Esophagus muscularis mucosa (tissue), 4 donors: ENCODE data around the gene MAP3K4. TPM values are rescaled to one million over a fixed set of nuclear protein-coding genes. Genes with fewer than 3 reads are reported as not detected.
"Not testable (repeated sequence)": the region's sequence is repeated elsewhere in the genome, so short reads cannot be mapped to it uniquely, and the experiment has no call there.

Source experiments
- DNase-seq: peaks from one replicate; pipeline ENCODE4 v3.0.0-alpha.2; 2017; ENCODE audit errors: extremely low spot score
- H3K27ac ChIP-seq, 4 donors: fragments of 200-600 bp; sonication (generic); replicated peaks in 1 of 4; 1 replicate in 3 of 4; 2 replicates in 1 of 4; pipeline ENCODE4 v1.5.1; 2016 to 2019; ENCODE audit warnings: mild to moderate bottlenecking in 1 of 4
- H3K27me3 ChIP-seq, 4 donors: fragments of 200-600 bp; sonication (generic); one replicate each; pipeline versions ENCODE4 v1.5.1 to v1.6.0; 2016 to 2019
- H3K36me3 ChIP-seq, 4 donors: fragments of 200-600 bp; sonication (generic); one replicate each; pipeline ENCODE4 v1.5.1; 2016 to 2019
- H3K4me1 ChIP-seq, 4 donors: fragments of 200-600 bp; sonication (generic); one replicate each; pipeline ENCODE4 v1.5.1; 2016 to 2019
- H3K4me3 ChIP-seq, 4 donors: fragments of 200-600 bp; sonication (generic); 1 replicate in 2 of 4; 2 replicates in 2 of 4; pipeline ENCODE4 v1.5.1; 2016 to 2019; ENCODE audit warnings: mild to moderate bottlenecking in 4 of 4, moderate library complexity in 1 of 4
- H3K9me3 ChIP-seq, 4 donors: fragments of 200-600 bp; sonication (generic); 1 replicate in 3 of 4; 2 replicates in 1 of 4; pipeline ENCODE4 v1.5.1; 2016 to 2019
- EP300 ChIP-seq: sonication (generic); formaldehyde crosslinking; IDR thresholded peaks from one replicate; pipeline ENCODE4 v1.6.1; 2017; ENCODE audit warnings: antibody characterized with exemption
- POLR2A ChIP-seq: fragments of 450-650 bp; IDR thresholded peaks from one replicate; pipeline ENCODE4 v1.6.1; 2017; ENCODE audit warnings: antibody characterized with exemption, moderate library complexity, mild to moderate bottlenecking, low read depth
- POLR2AphosphoS5 ChIP-seq, 2 donors: sonication (generic); formaldehyde crosslinking; IDR thresholded peaks; one replicate each; pipeline ENCODE4 v1.6.1; 2017; ENCODE audit warnings: antibody characterized with exemption in 2 of 2
- WGBS: methylation state at CpG from one replicate; pipeline ENCODE4 v1.1.5; 2018; 5-methylcytosine and 5-hydroxymethylcytosine counted together
- intact Hi-C: fragments of 100-400 bp; cut with DNase I; formaldehyde crosslinking; loops from one replicate; pipeline ENCODE4 v1.15.1; 2023
- total RNA-seq, 4 donors: library from RNA; depleted of rRNA; stranded (reverse); fragments of >200 nt; gene quantifications; one replicate each; pipeline versions ENCODE4 v1.1.0 to v1.2.1, GENCODE V29; 2016
- TF ChIP-seq, protein P1 (sequence below), 3 experiments: fragments of 200-600 bp in 2 of 3; fragments of 450-650 bp in 1 of 3; sonication (generic) in 2 of 3; IDR thresholded peaks; one replicate each; pipeline ENCODE4 v1.5.1; 2017 to 2019; ENCODE audit warnings: antibody characterized with exemption in 3 of 3, mild to moderate bottlenecking in 2 of 3, moderate library complexity in 1 of 3

The MAP3K4 gene
- total RNA-seq, 4 donors from 2014 or later = 17.9 to 22.8 (median 21.5) TPM

DNA sequence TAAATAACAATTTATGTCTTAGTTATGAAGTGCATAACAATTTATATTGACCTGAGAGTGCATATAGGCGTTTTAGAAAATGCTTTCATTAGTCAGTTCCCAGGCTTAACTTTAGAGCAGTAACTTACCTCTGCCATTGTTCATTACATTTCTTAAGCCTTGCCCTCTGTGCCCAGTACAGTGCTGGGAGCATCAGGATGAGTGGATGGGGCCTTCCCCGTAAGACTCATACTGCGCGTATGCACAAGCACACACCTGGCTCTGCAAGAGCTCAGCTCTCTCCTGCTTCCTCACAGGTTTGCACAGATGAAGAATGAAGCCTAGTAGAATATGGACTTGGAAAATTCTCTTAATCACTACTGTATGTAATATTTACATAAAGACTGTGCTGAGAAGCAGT lies 125.0 kb downstream of the MAP3K4 start:
- peaks cover 0 to 11% (median 4%) of the 10 kb centered on the region in 4 donors for H3K9me3 ChIP-seq
- 98% methylated on average over 4 of the region's 4 CpGs for WGBS
- intact Hi-C loops = no loop called here
- no peaks in the 10 kb centered on the region for H3K4me1 ChIP-seq
- no peak for TF ChIP-seq POLR2A
- TF ChIP-seq, protein P1, sequence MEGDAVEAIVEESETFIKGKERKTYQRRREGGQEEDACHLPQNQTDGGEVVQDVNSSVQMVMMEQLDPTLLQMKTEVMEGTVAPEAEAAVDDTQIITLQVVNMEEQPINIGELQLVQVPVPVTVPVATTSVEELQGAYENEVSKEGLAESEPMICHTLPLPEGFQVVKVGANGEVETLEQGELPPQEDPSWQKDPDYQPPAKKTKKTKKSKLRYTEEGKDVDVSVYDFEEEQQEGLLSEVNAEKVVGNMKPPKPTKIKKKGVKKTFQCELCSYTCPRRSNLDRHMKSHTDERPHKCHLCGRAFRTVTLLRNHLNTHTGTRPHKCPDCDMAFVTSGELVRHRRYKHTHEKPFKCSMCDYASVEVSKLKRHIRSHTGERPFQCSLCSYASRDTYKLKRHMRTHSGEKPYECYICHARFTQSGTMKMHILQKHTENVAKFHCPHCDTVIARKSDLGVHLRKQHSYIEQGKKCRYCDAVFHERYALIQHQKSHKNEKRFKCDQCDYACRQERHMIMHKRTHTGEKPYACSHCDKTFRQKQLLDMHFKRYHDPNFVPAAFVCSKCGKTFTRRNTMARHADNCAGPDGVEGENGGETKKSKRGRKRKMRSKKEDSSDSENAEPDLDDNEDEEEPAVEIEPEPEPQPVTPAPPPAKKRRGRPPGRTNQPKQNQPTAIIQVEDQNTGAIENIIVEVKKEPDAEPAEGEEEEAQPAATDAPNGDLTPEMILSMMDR (IDR thresholded peaks at IDR 0.05) = no peak
- no peak for DNase-seq
- H3K4me3 ChIP-seq = no peak overlapping the region
- H3K27ac ChIP-seq = no peak overlapping the region
- no peaks in the 10 kb centered on the region for H3K27me3 ChIP-seq
- peaks cover 27 to 91% (median 70%) of the 10 kb centered on the region in 4 donors for H3K36me3 ChIP-seq

DNA sequence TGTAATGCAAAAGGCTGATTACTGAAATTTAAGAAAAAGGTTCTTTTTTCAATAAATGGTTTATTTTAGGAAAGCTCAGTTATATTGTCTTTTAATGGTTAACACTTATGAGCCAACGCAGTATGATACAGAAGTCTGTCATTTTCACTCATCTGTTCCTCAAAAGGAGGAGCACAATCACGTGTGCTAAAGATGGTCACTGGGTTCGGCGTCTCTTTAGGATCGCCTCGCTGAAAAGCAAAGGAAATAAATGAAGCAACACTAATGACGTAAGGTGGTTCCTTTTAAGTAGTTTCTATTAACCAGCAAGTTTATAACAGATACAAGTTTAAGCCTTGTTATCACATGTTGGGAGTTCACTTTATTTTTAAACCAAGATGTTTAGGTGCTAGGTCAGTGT lies 125.7 kb downstream of the MAP3K4 start:
- H3K4me3 ChIP-seq = no peak overlapping the region
- 79% methylated on average over 7 of the region's 7 CpGs for WGBS
- TF ChIP-seq EP300 = no peak
- no peak for TF ChIP-seq POLR2AphosphoS5 (IDR thresholded peaks at IDR 0.05)
- no peak for TF ChIP-seq POLR2A
- TF ChIP-seq, protein P1 (IDR thresholded peaks at IDR 0.05) = no peak
- H3K27ac ChIP-seq = no peak overlapping the region
- H3K27me3 ChIP-seq = no peaks in the 10 kb centered on the region
- H3K9me3 ChIP-seq = peaks cover 0 to 11% (median 4%) of the 10 kb centered on the region in 4 donors
- no peak for DNase-seq
- intact Hi-C loops = no loop called here
- no peaks in the 10 kb centered on the region for H3K4me1 ChIP-seq
- peaks cover 23 to 86% (median 62%) of the 10 kb centered on the region in 4 donors for H3K36me3 ChIP-seq

DNA sequence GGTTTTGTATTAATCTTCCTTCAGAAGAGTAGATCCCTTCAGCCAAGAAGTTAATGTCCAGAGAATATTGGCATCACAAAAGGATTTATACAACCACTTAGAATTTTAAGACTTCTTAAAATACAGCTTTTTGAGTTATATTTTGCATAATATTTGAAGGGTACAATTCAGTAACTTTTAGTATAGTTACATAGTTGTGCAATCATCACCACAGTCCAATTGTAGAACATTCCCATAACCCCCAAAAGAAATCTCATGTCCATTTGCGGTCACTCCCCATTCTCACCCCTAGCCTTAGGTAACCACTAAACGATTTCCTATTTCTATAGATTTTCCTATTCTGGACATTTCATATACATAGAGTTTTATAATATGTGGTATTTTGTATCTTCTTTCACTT lies 126.4 kb downstream of the MAP3K4 start:
- Histone ChIP-seq H3K9me3 (peaks cover 0 to 15% (median 8%) of the 10 kb centered on the region in 4 donors), H3K27ac (no peak overlapping the region), H3K4me1 (no peaks in the 10 kb centered on the region), H3K4me3 (no peak overlapping the region), H3K36me3 (peaks cover 16 to 84% (median 56%) of the 10 kb centered on the region in 4 donors), H3K27me3 (no peaks in the 10 kb centered on the region)
- TF ChIP-seq, protein P1 (IDR thresholded peaks at IDR 0.05) = no peak
- TF ChIP-seq POLR2AphosphoS5 (IDR thresholded peaks at IDR 0.05) = no peak
- TF ChIP-seq POLR2A = no peak
- no peak for TF ChIP-seq EP300
- 98% methylated on average over 2 of the region's 2 CpGs for WGBS
- intact Hi-C loops = no loop called here
- no peak for DNase-seq

DNA sequence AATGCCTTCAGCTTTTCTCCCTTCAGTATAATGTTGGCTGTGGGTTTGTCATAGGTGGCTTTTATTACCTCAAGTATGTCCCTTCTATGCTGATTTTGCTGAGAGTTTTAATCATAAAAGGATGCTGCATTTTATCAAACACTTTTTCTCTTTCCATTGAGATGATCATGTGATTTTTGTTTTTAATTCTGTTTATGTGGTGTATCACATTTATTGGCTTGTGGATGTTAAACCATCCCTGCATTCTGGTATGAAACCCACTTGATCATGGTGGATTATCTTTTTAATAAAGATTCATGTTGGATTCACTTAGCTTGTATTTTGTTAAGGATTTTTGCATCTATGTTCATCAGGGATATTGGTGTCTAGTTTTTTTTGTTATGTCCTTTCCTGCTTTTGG lies 131.8 kb downstream of the MAP3K4 start:
- H3K27ac ChIP-seq, H3K27me3 ChIP-seq, H3K4me1 ChIP-seq, DNase-seq, H3K4me3 ChIP-seq, intact Hi-C loops: not testable (repeated sequence)
- Histone ChIP-seq H3K36me3 (peaks cover 0 to 50% (median 27%) of the 10 kb centered on the region in 4 donors), H3K9me3 (peaks cover 0 to 30% (median 19%) of the 10 kb centered on the region in 4 donors)

DNA sequence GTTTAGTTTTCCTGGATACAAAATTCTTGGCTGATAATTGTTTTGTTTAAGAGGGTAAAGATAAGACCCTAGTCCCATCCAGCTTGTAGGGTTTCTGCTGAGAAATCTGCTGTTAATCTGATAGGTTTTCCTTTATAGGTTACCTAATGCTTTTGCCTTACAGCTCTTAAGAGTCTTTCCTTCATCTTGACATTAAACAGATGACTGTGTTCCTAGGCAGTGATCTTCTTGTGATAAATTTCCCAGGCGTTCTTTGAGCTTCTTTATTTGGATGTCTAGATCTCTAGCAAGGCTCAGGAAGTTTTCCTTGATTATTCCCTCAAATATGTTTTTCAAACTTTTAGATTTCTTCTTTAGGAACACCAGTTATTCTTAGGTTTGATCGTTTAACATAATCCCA lies 134.0 kb downstream of the MAP3K4 start:
- peaks cover 0 to 47% (median 22%) of the 10 kb centered on the region in 4 donors for H3K36me3 ChIP-seq
- H3K4me3 ChIP-seq = no peak overlapping the region
- H3K9me3 ChIP-seq = peaks cover 0 to 19% (median 14%) of the 10 kb centered on the region in 4 donors
- peaks cover 0 to under 1% (median 0%) of the 10 kb centered on the region in 4 donors for H3K4me1 ChIP-seq
- no peak for DNase-seq
- intact Hi-C loops = no loop called here
- no peak overlapping the region for H3K27ac ChIP-seq
- WGBS = 87% methylated on average over 2 of the region's 2 CpGs
- no peaks in the 10 kb centered on the region for H3K27me3 ChIP-seq
- TF ChIP-seq POLR2AphosphoS5 (IDR thresholded peaks at IDR 0.05) (no peak), POLR2A (no peak), EP300 (no peak)
- TF ChIP-seq, protein P1 (IDR thresholded peaks at IDR 0.05) = no peak
